HG03469 (cell line): ENCODE measurements around the gene CFAP97D2.
"Not testable (repeated sequence)": the region's sequence is repeated elsewhere in the genome, so short reads cannot be mapped to it uniquely, and the experiment has no call there.

ENCODE experiments used
- ATAC-seq: cut with Tn5 transposase; IDR thresholded peaks from one replicate; pipeline ENCODE4 v1.9.1; 2021; ENCODE audit warnings: mild to moderate bottlenecking, moderate library complexity, moderate number of reproducible peaks; ENCODE audit not compliant: unreplicated experiment

CFAP97D2 gene

DNA sequence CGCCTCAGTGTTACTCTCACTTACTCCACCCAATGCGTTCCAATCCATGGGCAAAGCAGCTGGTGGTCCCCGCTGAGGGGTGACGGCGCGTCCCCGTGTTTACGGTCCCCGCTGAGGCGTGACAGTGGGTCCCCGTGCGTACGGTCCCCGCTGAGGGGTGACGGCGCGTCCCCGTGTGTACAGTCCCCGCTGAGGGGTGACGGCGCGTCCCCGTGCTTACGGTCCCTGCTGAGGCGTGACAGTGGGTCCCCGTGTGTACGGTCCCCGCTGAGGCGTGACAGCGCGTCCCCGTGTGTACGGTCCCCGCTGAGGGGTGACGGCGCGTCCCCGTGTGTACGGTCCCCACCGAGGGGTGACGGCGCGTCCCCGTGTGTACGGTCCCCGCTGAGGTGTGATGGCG lies 19.5 kb downstream of the CFAP97D2 start:
- ATAC-seq = no peak

DNA sequence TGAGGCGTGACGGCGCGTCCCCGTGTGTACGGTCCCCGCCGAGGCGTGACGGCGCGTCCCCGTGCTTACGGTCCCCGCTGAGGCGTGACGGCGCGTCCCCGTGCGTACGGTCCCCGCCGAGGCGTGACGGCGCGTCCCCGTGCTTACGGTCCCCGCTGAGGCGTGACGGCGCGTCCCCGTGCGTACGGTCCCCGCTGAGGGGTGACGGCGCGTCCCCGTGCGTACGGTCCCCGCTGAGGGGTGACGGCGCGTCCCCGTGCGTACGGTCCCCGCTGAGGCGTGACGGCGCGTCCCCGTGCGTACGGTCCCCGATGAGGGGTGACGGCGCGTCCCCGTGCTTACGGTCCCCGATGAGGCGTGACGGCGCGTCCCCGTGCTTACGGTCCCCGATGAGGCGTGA lies 20.5 kb downstream of the CFAP97D2 start:
- ATAC-seq = not testable (repeated sequence)

DNA sequence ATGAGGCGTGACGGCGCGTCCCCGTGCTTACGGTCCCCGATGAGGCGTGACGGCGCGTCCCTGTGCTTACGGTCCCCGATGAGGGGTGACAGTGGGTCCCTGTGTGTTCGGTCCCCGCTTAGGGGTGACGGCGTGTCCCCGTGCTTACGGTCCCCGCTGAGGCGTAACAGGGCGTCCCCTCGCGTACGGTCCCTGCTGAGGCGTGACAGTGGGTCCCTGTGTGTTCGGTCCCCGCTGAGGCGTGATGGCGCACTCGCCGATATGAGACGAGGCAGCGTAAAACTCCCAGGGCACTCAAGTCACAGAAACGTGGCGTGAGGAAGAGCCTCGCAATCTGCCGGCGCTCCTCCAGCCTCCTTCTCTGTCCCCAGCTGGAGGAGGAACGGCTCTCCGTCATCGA lies 20.9 kb downstream of the CFAP97D2 start:
- no peak for ATAC-seq

DNA sequence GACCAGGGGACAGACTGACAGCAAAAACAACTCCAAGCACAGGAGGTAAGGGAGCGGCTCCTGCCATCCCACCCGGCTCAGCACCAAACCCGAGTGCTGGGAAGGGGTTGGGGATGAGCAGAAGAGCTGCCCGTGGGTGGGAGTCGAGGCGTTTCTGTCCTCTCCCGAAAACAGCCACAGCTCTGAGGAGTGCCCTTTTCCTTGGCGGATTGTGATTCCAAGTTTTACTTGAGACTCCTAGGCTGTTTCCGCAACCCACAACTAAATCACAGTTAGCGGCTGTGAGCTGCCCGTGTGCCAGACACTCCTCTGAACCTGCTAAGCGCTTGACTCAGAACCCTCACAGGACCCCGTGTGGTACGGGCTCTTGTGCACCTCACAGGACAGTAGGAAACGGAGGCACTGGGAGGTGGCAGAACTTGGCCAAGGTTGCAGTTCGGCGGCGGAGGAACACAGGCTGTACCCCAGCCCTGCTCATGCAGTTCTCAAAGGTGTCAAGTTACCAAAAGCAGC lies 21.4 kb downstream of the CFAP97D2 start:
- ATAC-seq = no peak

DNA sequence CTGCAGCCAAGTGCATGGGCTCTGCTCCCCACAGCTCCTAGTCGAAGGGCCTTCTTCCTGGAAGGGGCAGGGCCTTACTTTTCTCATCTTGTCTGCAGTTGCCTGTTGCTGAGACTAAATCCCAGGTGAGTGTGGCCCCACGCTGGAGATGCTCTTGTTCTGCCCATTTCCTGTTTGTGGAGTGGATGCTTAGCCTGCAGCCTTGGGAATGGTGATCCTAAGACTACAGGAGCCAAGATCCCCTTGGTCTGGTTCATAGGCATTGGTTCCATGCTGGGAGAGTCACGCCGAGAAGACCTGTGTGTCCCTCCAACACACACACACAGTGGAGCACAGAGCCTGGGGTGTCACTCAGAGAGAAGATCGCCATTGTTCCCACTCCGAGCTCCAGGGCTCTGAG lies 23.5 kb downstream of the CFAP97D2 start:
- ATAC-seq = no peak

DNA sequence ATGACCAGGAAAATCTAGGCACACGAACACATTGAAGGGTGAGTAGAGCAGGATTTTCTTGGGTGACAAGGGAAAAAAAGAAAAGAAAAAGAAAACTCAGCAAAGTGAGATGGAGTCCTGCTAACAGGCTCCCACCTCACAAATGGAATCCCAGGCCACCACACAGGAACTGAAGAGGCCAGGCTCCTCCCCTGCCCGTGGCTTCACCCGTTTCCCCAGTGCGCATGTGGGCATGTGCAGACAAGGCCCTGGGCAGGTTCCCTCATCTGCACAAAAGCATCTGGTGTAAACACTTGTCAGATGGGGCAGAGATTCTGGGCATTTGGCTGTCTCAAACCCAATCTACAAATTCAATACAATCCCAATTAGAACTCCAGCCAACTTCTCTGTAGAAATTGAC lies 24.5 kb downstream of the CFAP97D2 start:
- ATAC-seq = no peak

DNA sequence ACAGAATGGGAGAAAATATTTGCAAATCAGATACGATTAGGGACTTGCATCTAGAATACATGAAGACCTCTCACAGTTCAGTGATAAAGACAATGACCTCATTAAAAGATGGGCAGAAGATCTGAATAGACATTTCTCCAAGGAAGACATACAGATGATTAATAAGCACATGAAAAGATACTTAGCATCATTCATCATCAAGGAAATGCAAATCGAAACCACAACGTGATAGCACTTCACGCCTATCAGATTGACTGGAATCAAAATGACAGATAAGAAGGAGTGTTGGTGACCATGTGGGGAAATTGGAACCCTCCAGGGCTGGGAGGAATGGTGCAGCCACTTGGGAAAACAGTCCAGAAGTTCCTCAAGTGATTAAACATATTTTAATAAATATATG lies 25.8 kb downstream of the CFAP97D2 start:
- no peak for ATAC-seq

DNA sequence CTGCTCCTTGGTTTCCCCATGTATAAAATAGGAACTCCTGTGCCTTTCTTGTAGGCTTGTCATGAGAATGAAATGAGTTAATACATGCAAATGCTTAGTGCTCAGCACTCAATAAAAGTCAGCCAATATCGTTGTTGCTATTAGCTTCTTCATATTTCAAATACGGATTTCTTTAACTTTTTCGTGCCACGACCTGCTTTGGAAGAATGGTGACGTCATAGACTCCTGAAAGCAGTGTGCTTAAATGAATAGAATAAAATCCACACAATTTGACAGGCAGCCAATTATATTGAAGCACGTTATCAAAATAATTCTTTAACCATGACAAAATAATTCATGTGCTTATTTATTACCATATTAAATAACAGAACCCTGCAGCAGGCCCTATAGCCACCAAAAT lies 29.1 kb downstream of the CFAP97D2 start:
- ATAC-seq = no peak

DNA sequence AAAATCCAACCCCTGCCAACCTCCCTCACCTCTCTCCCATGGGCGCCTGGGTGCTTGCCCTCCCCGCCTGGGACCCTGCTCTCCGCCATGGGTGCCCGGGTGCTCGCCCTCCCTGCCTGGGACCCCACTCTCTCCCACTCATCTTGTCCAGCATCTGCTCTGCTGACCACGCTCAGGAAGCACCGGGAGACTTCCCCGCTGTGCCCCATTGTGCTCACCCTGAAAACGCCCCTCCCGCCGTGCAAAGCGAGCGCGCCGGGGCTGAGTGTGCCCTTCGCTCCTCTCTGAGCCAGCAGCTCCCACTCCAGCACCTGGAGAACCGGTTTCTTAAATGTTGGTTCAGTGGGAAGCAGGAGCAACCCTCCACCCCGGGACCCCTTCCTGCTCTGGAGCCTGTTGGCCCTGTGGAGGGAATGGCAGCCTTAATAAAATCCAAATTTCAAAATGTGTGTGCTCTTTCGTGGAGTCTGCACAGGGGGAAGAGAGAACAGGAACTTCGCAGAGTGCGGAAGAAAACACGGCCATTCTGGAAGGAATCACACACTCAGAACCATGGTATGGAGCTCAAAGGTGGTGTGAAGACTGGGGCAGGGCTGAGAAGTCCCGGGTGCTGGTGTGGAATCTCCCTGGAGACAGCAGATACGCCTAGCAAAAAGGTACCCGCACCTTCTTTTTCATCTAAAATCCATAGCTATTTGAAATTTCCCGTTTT lies 32.5 kb downstream of the CFAP97D2 start:
- no peak for ATAC-seq

DNA sequence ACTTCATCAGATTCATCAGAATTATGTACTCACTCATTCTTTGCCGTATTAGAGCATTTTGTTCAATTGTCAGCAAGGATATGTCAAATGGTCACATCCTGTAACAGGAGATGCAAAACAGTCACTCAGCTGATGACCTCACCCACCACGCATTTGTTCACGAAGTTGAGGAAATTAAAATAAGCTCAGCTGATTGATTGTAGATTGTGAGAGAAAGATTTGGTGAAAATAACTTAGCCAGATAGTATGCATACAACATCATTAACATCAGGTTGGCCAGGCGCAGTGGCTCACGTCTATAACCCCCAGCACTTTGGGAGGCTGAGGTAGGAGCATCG lies 33.1 kb downstream of the CFAP97D2 start:
- ATAC-seq = no peak

DNA sequence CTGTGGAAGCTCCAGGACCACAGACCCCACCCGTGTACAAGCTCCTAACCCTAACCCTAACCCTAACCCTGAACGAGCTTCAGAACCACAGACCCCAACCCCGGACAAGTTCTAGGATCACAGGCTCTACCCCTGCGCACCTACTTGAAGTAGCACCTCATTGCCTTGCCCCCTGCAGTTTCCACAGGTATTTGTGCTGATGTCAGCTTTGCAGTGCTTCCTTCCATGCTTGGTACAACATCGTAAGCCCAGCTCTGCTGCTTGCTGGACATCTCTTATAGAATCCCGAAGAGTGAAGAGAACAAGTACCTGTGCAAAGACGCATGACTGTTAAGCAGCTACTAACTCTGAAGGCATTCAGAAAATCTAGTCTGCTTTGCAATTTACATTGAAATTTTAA lies 34.9 kb downstream of the CFAP97D2 start:
- ATAC-seq = no peak

DNA sequence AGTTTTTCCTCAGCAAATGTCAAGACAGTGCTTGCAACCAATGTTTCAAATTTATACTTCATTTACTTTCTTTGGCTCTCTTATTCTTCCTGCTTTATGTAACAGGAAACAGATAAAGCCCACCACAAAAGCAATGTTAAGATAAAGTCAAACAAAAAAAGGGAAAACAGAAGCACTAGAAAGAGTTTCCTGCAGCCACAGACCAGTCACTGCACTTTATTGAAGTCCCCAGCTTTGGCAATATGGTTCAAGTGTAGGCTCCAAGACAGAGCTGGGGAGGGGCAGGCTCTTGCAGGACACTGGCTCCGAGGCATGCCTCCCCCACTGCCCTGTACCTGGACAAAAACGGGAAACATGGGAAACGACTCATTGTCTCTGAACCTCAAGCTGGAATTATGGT lies 40.3 kb downstream of the CFAP97D2 start:
- no peak for ATAC-seq

DNA sequence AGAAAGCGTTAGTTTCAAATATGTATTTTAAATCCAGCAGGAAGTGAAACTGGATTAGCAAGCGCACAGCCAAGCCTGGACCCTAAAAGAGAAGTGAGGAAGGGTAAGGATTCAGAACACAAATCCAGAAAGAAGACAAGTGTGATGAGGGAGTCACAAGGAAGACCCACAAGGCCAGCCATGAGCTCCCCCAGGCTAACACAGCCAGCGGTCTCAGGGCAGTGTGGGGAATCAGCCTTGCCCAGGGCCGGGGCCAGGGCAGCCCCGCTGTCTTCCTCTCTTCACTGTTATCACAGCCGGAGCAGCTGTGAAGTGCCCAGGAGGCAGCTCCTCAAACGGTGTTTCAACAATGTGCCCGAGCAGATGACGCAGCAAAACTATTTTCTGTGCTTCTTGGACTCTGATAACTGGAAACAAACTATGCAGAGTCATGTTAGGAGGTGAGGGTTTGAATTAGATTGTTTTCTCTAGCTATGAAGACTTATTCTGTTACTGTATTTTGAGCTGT lies 43.5 kb downstream of the CFAP97D2 start:
- no peak for ATAC-seq

DNA sequence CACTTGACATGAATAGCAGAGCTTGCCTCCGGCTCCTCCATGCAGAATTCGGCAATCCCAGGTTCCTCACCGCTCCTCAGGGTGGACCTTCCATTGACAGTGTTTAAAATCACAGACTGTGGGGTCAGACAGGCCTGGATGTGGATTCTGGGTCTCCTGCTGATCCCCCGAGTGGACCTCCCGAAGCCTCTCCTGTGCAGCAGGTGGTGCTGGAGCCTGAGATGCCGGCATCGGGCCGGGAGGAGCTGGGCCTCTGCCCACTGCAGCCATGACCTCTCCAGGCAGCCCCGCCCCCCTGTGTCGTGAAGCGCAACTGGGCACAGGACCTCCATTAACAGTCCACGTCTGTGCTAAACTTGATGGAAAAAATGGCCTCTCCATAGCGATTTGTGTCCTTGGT lies 45.1 kb downstream of the CFAP97D2 start:
- no peak for ATAC-seq

DNA sequence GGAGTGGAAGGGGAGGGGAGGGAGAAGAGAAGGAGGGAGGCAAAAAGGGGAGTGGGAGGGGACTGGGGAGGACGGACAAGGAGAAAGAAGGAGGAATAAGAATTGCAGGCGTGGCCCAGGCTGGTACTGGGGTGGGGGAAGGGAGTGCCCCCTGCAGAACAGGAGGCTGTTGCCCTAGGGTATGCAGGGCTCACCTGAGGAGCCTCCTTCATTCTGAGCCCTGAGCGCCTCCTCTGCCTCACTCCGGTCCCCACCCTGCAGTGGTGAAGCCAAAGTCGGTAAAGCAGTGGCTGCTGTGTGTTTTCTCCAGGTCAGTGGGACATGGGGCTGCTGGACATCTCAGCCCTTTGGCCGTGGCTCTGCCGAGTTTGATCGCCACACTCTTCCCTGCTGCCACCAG lies 46.6 kb downstream of the CFAP97D2 start:
- no peak for ATAC-seq

DNA sequence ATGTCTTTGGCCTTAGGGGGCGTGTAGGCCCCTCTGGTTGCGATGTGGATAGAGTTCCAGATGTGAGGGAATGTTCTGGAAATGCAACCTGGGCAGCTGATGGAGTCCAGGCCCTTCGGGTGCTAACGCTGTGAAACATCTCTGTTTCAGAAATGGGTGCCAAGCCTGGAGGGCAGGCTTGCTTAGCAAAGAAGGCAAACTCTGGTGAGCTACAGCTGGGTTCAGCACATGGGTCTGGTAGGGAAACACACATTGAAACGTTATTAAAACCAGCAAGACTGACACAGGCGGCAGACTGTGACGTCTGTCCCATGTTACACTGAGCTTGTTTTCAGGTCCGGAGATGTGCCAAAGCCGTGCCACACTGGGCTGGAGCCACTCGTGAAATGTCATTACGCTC lies 47.0 kb downstream of the CFAP97D2 start:
- no peak for ATAC-seq

DNA sequence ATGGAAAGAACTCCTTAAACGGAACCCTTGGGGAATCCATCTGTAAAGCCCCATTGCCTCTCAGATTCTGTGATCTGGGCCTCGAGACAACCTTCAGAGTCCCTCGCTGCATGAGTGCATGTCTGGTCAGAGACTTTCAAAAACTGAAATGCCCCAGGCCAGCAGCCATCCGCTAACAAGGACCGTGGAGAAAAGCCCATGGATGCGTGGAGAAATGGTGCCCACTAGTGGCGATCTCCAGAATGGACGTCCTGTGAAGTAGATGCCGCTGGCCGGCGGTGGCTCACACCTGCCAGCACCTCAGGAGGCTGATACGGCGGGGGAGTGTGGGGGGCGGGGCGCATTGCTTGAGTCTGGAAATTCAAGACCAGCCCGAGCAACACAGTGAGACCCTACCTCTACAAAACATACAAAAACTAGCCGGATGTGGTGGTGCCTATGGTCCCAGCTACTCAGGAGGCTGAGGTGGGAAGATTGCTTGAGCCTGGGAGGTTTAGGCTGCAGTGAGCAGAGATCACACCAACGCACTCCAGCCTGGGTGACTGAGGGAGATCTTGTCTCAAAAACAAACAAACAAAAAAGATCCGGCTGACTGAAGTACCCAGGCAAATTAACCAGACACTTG lies 47.8 kb downstream of the CFAP97D2 start:
- ATAC-seq = peak; percentile 58

DNA sequence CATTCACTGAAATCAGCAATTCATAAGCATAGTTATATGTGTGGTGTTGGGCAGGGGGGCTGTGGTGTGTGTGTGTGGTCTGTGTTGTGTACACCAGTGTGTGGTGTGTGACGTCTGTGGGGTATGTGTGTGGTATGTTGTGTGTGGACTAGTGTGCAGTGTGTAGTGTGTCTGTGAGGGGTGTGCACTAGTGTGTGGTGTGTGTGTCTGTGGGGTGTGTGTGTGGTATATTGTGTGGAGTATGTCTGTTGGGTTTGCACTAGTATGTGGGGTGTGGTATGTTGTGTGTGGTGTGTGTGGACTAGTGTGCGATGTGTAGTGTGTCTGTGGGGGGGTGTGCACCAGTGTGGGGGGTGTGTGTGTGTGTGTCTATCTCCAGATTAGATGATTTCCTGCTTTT lies 48.5 kb downstream of the CFAP97D2 start:
- ATAC-seq = no peak

DNA sequence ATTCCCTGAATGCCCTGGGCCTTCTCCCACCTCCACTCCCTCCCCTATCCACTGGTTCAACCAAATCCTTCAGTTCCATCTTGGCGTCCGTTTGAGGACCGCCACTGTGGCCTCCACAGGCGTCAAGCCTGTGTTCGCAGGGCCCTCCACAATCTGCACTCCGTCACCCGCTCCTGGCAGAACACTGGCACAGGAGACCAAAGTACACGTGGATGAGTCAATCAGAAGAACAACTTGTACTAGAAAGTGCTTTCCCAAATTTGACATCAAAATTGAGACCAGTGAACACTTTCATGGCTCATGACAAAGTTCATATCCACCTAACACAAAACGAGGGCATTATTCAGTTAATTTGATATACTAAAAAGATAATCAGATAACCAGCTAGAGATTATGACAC lies 49.1 kb downstream of the CFAP97D2 start:
- ATAC-seq = no peak

DNA sequence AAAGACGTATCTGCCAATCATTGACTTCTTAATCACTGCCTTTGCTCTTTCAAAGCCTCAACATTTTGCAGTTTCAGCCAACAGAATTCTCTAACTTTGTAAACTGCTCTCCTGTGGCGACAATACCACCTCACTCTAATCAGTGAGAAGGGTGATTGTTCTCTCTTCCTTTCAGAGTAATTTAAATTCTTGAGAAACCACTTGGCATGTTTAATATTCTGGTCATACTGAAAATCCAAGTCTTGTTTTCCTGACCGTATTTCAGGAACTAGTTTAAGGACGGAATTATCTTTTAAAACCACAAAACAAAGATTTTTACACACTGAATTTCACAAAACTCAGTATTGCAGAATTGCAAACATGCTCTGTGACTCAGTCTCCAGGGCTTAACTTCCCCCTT lies 50.4 kb downstream of the CFAP97D2 start:
- no peak for ATAC-seq

DNA sequence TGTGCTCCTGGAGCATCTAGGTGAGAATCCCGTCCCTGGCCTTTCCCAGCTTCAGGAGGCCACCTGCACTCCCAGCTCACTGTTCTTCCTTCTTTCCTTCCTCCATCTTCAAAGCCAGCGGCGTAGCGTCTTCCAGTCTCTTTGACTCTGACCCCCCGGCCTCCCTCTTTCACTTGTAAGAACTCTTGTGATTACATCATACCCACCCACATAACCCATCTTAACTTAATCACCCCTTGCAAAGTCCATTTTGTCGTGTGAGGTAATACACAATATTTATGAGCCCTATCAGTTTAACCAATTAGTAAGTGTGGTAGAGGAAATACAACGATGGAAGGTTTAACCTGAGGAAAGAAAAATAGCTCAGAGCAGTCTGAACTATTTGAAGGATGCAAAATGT lies 51.1 kb downstream of the CFAP97D2 start:
- no peak for ATAC-seq

DNA sequence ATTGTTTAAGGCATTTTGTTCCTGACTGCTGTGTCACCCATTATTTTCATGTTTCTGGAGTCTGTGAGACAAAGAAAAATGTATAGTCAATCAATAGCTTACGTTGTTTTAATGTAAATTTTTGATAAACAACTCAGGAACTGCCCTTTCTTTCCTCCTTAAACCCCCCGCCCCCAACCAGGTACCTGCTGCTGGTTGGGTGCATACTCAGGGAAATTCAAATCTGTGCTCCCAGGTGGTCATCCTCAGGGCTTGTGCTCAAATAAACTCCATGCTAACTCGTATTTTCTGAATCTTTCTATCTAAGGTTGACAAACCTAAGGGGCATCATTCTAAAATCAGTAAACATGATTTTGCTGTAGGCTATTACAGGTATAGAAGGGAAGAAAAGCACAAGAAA lies 51.5 kb downstream of the CFAP97D2 start:
- ATAC-seq = no peak

DNA sequence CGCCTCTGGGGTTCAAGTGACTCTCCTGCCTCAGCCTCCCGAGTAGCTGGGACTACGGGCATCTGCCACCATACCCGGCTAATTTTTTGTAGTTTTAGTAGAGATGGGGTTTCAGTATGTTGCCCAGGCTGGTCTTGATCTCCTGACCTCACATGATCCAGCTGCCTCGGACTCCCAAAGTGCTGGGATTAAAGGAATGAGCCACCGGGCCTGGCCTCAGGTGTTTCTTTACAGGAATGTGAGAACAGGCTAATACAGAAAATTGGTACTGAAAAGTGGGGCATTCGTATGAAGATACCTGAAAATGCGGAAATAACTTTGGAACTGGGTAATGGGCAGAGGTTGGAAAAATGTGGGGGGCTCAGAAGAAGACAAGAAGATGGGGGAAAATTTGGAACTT lies 52.8 kb downstream of the CFAP97D2 start:
- no peak for ATAC-seq
